Activated naive CD8-positive, alpha-beta T cell (primary cell): ENCODE measurements around the gene EMC8.

Experiments used
- H3K27ac Mint-ChIP-seq: one replicate; pipeline ENCODE4 v1.8.0; 2021; ENCODE audit warnings: mixed read lengths
- H3K27me3 Mint-ChIP-seq: one replicate; pipeline ENCODE4 v1.8.0; 2021; ENCODE audit warnings: mixed read lengths
- H3K36me3 Mint-ChIP-seq: one replicate; pipeline ENCODE4 v1.8.0; 2021; ENCODE audit warnings: mixed read lengths
- H3K4me1 Mint-ChIP-seq: one replicate; pipeline ENCODE4 v1.8.0; 2021; ENCODE audit warnings: low read depth, mixed read lengths
- H3K4me3 Mint-ChIP-seq: one replicate; pipeline ENCODE4 v1.8.0; 2021; ENCODE audit warnings: mild to moderate bottlenecking, mixed read lengths
- H3K9me3 Mint-ChIP-seq: one replicate; pipeline ENCODE4 v1.8.0; 2021; ENCODE audit warnings: low read depth, mixed read lengths

Gene EMC8

DNA sequence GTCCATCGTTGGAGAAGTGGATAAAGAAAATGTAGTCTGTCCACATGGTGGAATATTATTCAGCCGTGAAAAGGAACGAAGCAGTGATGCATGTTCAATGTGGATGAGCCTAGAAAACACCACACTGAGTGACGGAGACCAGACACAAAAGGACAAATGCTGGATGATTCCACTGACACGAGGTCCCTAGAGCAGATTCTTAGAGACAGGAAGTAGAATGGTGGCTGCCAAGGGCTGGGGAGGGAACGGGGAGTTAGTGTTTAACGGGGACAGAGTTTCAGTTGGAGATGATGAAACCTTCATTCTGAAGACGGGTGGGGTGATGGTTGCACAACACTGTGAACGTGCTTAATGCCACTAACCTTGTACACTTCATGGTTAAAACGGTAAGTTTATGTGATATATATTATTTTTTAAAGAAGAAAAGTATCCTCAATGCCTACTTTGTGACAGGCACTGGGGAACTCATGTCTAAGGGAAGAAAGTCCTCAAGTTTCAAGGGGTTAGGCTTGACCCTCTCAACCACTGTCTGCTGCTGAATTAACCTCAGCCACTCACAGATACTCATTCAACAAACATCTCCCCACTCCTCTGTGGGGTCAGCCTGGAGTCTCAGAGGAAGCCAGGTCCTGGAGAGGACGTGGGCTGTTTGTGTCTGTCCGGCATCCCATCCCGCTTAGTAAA is 66.0 kb downstream of the EMC8 start:
- Mint-ChIP-seq H3K36me3 (no peaks in the 10 kb centered on the region), H3K27ac (no peak overlapping the region), H3K4me3 (no peak overlapping the region), H3K27me3 (no peaks in the 10 kb centered on the region), H3K4me1 (peaks cover 42% of the 10 kb centered on the region), H3K9me3 (no peaks in the 10 kb centered on the region)

DNA sequence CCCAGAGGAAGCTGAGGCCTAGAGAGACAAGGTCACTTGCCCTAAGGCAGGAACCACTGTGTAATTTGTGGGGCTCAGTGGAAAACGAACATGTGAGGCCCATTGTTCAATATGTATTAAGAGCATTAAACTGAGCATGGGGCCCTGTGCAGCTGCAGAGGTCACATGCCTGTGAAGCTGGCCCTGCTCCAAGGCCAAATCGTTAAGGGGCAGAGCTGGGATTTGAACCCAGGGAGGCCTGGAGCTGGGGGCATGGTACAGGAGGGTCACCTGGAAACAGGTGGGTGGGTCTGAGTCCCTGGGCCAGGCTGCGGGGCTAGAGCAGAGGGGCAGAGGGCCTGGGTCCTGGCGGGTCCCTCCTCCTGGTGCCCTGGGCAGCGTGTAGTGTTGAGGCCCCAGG is 68.2 kb downstream of the EMC8 start:
- Mint-ChIP-seq H3K27me3 (no peaks in the 10 kb centered on the region), H3K4me1 (peaks cover 39% of the 10 kb centered on the region), H3K36me3 (peaks cover under 1% of the 10 kb centered on the region), H3K27ac (no peak overlapping the region), H3K4me3 (no peak overlapping the region), H3K9me3 (no peaks in the 10 kb centered on the region)

DNA sequence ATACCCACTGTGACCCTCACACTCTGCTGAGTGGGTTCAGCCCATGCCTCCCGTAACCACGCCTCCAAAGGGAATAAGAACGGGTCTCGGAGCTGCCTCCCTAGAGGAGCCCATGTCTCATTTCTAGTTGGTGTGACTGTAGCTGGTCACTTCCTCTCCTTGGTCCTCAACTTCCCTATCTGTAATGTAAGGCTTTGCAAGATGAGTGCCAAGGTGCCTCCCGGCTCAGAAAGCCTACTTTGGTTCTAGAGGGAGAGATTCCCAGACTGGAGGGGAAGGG is 69.2 kb downstream of the EMC8 start:
- Mint-ChIP-seq H3K9me3 (no peaks in the 10 kb centered on the region), H3K36me3 (peaks cover 4% of the 10 kb centered on the region), H3K4me3 (no peak overlapping the region), H3K27me3 (no peaks in the 10 kb centered on the region), H3K4me1 (peaks cover 28% of the 10 kb centered on the region), H3K27ac (no peak overlapping the region)

DNA sequence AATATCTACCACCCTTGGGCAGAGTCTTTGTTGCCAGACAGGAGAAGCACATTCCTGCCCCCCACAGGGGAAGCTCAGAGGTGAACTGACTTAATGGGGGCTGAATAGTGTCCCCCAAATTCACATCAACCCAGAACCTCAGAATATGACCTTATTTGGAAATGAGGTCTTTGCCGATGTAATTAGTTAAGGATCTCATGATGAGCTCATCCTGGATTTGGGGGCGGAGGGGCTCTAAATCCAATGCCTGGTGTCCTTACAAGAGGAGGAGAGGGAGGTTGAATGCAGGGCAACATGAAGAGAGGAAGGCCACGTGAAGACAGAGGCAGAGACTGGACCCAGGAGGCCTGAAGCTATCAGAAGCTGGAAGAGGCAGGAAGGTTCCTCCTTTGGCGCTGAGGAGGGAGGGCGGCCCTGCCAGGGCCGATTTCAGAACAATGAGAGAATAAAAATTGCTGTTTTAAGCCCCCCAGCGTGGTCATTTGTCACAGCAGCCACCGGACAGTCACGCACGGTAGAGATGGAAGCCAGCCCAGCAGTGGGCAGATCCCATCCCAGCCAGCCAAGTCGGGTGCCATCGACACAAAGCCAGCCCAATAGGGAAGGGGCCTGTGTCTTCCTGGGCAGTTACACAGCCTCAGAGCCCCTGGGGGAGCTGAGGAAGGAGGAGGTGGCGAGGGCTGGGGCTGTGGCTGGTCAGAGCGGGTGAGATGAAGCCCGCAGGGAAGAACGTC is 69.7 kb downstream of the EMC8 start:
- H3K27ac Mint-ChIP-seq, result no peak overlapping the region
- peaks cover 24% of the 10 kb centered on the region for H3K4me1 Mint-ChIP-seq
- peaks cover 4% of the 10 kb centered on the region for H3K36me3 Mint-ChIP-seq

DNA sequence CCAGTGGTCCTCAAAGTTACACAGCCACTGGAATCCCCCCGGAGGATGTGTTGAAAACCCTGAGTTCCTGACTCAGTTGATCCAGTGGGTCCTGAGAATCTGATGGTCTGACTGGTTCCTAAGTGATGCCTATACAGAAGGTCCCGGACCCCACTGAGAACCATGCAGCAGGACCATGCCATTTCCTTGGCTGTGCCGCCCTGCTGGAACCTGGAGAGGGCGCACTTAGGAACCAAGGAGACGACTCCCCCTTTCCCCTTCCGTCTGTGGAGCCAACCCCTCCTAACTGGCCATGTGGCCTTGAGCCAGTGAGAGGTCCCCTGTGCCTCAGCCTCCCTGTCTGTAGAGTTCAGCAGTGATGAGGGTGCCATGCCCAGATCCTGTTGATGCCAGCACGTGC is 70.5 kb downstream of the EMC8 start:
- H3K4me1 Mint-ChIP-seq, result peaks cover 21% of the 10 kb centered on the region
- no peak overlapping the region for H3K27ac Mint-ChIP-seq
- H3K9me3 Mint-ChIP-seq, result no peaks in the 10 kb centered on the region
- no peak overlapping the region for H3K4me3 Mint-ChIP-seq
- no peaks in the 10 kb centered on the region for H3K27me3 Mint-ChIP-seq
- peaks cover 4% of the 10 kb centered on the region for H3K36me3 Mint-ChIP-seq

More for the DNA sequence above, 69.7 kb downstream of the EMC8 start:
- H3K9me3 Mint-ChIP-seq, result no peaks in the 10 kb centered on the region
- no peak overlapping the region for H3K4me3 Mint-ChIP-seq
- H3K27me3 Mint-ChIP-seq, result no peaks in the 10 kb centered on the region
